ENCODE data around the gene RXRA. TPM values are rescaled to one million over a fixed set of nuclear protein-coding genes. Genes with fewer than 3 reads are reported as not detected.

The RXRA gene
- total RNA-seq, 2 experiments from 2014 or later = 1.2 to 1.4 TPM

DNA sequence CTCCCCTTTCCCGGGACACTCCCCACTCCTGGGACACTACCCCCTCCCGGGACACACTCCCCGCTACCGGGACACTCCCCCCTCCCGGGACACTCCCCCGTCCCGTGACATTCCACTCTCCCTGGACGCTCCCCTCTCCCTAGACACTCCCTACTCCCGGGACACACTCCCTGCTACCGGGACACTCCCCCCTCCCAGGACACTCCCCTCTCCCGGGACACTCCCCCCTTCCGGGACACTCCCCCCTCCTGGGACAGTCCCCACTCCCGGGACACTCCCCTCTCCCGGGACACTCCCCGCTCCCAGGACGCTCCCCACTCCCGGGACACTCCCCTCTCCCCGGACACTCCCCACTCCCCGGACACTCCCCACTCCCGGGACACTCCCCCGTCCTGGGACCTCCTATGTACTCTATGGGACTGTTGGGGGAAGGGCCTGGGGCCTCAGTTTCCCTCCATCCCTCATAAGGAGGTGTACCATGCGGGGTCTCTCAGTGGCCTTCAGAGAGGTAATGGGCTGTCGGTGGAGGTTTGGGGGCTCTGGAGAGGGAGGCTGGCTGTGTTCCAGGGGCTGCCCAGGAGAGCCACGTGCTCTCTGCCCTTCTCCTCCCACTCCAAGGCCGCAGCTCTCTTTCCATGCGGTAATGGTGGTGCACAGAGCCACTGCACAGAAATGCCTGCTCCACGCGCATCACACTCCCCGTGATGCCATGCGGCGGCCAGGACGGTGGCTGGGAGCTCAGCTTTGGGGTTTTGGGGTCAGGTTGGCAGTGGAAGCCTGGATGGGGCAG lies 96.2 kb downstream of the RXRA start:
- no peaks in the 10 kb centered on the region for H3K9me3 Mint-ChIP-seq
- ChIA-PET POLR2A (no interaction called here), CTCF (interaction anchor here (2.1 kb wide), 1 partner anchor 21 kb away, joined by 5 read pairs; no protein-coding TSS in a partner anchor)
- H3K27ac Mint-ChIP-seq = no peak overlapping the region
- no peaks in the 10 kb centered on the region for H3K27me3 Mint-ChIP-seq
- no peaks in the 10 kb centered on the region for H3K4me1 Mint-ChIP-seq
- no peak for DNase-seq
- no peak overlapping the region for H3K4me3 Mint-ChIP-seq
- no peaks in the 10 kb centered on the region for H3K36me3 Mint-ChIP-seq (ENCODE audit: low read depth)

- Mint-ChIP-seq H3K27me3 (no peaks in the 10 kb centered on the region), H3K4me1 (no peaks in the 10 kb centered on the region), H3K4me3 (no peak overlapping the region), H3K27ac (no peak overlapping the region), H3K36me3 (ENCODE audit: low read depth) (no peaks in the 10 kb centered on the region), H3K9me3 (no peaks in the 10 kb centered on the region)
- POLR2A ChIA-PET = no interaction called here
- CTCF ChIA-PET = interaction anchor here (2.1 kb wide), 1 partner anchor 20 kb away, joined by 5 read pairs; no protein-coding TSS in a partner anchor
- no peak for DNase-seq
These were observed 96.9 kb downstream of the RXRA start for GRCh38 chr9:134423166-134423565.

- Mint-ChIP-seq H3K4me1 (no peaks in the 10 kb centered on the region), H3K27ac (no peak overlapping the region), H3K9me3 (no peaks in the 10 kb centered on the region), H3K36me3 (ENCODE audit: low read depth) (no peaks in the 10 kb centered on the region), H3K27me3 (no peaks in the 10 kb centered on the region), H3K4me3 (no peak overlapping the region)
- POLR2A ChIA-PET = no interaction called here
- CTCF ChIA-PET = interaction anchor here (2.1 kb wide), 1 partner anchor 19 kb away, joined by 5 read pairs; no protein-coding TSS in a partner anchor
- DNase-seq = no peak
These were observed 97.5 kb downstream of the RXRA start for GRCh38 chr9:134423749-134424148.

DNA sequence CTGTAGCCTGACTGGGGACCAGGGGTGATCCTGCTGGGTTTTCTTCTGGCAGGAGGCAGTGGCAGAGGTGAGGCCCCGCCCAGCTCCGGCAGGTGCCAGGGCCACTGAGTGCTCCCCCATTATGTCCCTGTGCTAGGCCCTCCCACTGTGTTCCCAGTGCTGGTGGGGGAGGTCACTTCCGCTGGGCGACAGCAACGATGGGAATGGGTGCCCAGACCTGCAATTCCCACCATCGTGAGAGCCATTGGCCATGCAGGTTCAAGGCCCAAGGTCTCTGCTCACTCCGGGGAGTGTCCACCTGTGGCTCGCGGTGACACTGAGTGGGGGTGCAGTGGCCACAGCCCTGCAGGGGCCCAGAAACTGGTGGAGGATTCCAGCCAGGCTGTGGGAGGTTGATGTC lies 98.6 kb downstream of the RXRA start:
- CTCF ChIA-PET = no interaction called here
- Mint-ChIP-seq H3K4me3 (no peak overlapping the region), H3K9me3 (no peaks in the 10 kb centered on the region), H3K36me3 (ENCODE audit: low read depth) (no peaks in the 10 kb centered on the region), H3K27me3 (no peaks in the 10 kb centered on the region), H3K4me1 (no peaks in the 10 kb centered on the region), H3K27ac (no peak overlapping the region)
- no peak for DNase-seq
- POLR2A ChIA-PET = no interaction called here

DNA sequence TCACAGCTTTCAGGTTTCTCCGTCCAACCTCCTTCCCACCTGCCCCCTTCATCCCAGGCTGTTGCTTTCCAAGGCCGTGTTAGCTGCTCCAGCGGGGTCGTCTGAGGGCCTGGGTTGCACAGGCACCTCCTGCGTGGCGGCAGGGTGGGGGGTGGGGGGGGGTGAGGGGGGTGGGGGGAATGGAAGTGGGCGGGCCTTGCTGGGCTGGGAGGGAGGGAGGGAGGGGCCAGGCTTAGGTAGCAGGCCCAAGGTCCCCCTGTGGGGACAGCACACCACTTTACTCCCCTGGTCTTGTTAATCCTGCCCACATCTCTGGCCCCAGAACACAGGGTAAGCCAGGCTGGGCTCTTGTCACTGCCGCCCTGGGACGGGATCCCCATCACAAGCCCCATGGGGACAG lies 99.1 kb downstream of the RXRA start:
- no peaks in the 10 kb centered on the region for H3K27me3 Mint-ChIP-seq
- H3K4me1 Mint-ChIP-seq = no peaks in the 10 kb centered on the region
- CTCF ChIA-PET = no interaction called here
- POLR2A ChIA-PET = no interaction called here
- DNase-seq = no peak
- no peak overlapping the region for H3K27ac Mint-ChIP-seq
- no peaks in the 10 kb centered on the region for H3K9me3 Mint-ChIP-seq
- H3K36me3 Mint-ChIP-seq (ENCODE audit: low read depth) = no peaks in the 10 kb centered on the region
- H3K4me3 Mint-ChIP-seq = no peak overlapping the region

DNA sequence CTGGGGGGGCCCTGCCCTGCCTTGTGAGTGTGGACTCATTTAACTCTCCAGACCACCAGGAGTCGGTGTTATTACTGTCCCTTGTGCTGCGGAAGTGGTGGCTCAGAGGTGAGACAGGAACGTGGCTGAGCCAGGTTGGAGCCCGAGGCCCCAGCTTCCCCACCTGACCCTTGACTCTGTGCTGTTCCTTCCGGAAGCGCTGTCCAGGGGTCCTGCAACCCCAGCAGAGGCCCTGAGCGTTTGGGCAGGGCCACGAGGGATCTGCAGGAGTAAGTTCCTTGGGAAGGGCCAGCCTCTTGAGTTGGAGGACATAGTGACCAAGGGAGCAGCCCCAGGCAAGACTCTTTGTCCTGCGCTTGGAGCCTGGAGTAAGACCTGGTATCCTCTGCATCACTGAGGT lies 99.6 kb downstream of the RXRA start:
- ChIA-PET POLR2A (no interaction called here), CTCF (no interaction called here)
- Mint-ChIP-seq H3K9me3 (no peaks in the 10 kb centered on the region), H3K4me3 (no peak overlapping the region), H3K27me3 (no peaks in the 10 kb centered on the region), H3K27ac (no peak overlapping the region), H3K4me1 (no peaks in the 10 kb centered on the region), H3K36me3 (ENCODE audit: low read depth) (no peaks in the 10 kb centered on the region)
- DNase-seq = no peak

DNA sequence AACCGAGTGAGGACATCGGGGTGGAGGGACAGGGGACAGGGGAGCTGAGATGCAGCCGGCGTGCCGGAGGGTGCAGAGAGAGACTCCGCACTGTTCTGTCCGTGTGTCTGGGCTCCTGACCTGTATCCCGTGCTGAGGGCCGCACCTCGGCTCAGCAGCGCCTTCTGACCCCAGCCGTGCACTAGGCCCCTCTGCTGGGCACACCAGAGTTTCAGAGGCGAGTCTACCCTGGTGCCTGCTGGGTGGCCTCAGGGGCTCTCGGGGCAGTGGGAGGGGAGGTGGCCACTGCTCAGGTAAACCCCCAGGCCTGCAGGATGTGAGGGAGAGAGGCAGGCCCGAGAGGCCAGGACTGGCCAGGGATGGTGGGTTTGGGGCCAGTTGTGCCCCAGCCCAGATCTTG lies 100.2 kb downstream of the RXRA start:
- Mint-ChIP-seq H3K27me3 (no peaks in the 10 kb centered on the region), H3K27ac (no peak overlapping the region), H3K4me1 (no peaks in the 10 kb centered on the region), H3K9me3 (no peaks in the 10 kb centered on the region), H3K4me3 (no peak overlapping the region), H3K36me3 (ENCODE audit: low read depth) (no peaks in the 10 kb centered on the region)
- ChIA-PET CTCF (no interaction called here), POLR2A (no interaction called here)
- DNase-seq = no peak

GRCh38 chr9:134427153-134427782 lies 101.0 kb downstream of the RXRA start:
- H3K36me3 Mint-ChIP-seq (ENCODE audit: low read depth) = no peaks in the 10 kb centered on the region
- CTCF ChIA-PET = no interaction called here
- H3K4me3 Mint-ChIP-seq = no peak overlapping the region

DNA sequence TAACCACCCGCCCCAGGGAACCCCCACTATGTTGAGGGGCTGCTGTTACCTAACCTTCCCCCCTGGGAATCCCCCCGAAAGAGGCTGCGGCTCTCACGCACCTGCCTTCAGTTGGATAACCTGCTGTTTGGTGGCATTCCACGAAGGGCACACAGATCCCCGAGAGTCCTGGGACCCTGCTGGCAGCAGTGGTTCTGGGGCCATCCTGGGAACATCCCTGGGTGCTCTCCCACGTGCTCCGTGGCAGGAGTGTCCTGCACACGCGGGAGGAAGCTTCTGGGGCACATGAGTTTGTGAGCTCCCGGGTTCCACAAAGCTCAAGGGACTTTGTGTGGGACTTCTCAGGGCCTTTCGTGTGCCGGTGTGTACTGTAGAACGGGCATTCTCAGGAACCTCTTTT lies 102.3 kb downstream of the RXRA start:
- Mint-ChIP-seq H3K27me3 (no peaks in the 10 kb centered on the region), H3K27ac (no peak overlapping the region), H3K36me3 (ENCODE audit: low read depth) (no peaks in the 10 kb centered on the region), H3K9me3 (no peaks in the 10 kb centered on the region), H3K4me1 (no peaks in the 10 kb centered on the region), H3K4me3 (no peak overlapping the region)
- POLR2A ChIA-PET = no interaction called here
- no peak for DNase-seq
- CTCF ChIA-PET = no interaction called here

More at GRCh38 chr9:134427153-134427782, 101.0 kb downstream of the RXRA start:
- no peaks in the 10 kb centered on the region for H3K27me3 Mint-ChIP-seq
- H3K4me1 Mint-ChIP-seq = no peaks in the 10 kb centered on the region
- no peak overlapping the region for H3K27ac Mint-ChIP-seq
- no peaks in the 10 kb centered on the region for H3K9me3 Mint-ChIP-seq
- POLR2A ChIA-PET = no interaction called here
- no peak for DNase-seq

DNA sequence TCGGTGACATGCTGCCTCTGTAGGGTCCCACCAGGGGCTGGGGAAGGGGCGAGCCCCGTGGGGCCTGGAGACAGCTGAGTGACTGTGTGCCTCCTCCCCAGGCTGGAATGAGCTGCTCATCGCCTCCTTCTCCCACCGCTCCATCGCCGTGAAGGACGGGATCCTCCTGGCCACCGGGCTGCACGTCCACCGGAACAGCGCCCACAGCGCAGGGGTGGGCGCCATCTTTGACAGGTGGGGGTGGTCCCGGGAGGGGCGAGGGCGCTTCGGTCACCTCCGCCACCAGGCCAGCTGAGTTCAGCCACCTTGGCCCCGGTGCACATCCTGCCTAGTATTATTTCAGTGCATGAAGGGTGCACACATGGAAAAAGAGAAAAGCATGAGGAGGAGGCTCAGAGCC lies 102.8 kb downstream of the RXRA start:
- DNase-seq = no peak
- H3K36me3 Mint-ChIP-seq (ENCODE audit: low read depth) = no peaks in the 10 kb centered on the region
- H3K9me3 Mint-ChIP-seq = no peaks in the 10 kb centered on the region
- no peaks in the 10 kb centered on the region for H3K4me1 Mint-ChIP-seq
- no peak overlapping the region for H3K4me3 Mint-ChIP-seq
- CTCF ChIA-PET = no interaction called here
- POLR2A ChIA-PET = no interaction called here
- no peaks in the 10 kb centered on the region for H3K27me3 Mint-ChIP-seq
- H3K27ac Mint-ChIP-seq = no peak overlapping the region

DNA sequence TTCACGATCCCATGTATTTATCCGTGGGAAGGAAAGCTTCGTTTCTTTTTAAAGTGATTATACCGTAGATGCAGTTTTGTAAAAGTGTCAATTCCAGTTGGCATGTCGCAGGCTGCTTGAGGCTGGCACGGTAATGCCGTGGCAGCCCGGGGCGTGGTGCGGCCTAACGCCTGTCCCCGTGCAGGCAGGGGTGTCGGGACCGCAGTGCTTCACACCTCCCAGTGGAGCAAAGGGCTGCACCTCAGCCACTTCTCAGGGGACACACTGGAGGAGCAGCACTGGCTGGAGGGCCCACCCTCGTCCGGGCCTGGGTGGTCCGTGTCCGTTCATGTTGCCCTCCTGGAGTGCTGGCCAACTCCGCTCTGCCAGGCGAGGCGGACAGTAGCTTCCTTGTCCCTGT lies 103.2 kb downstream of the RXRA start:
- DNase-seq = no peak
- no peaks in the 10 kb centered on the region for H3K9me3 Mint-ChIP-seq
- H3K27ac Mint-ChIP-seq = no peak overlapping the region
- H3K27me3 Mint-ChIP-seq = no peaks in the 10 kb centered on the region
- ChIA-PET CTCF (no interaction called here), POLR2A (no interaction called here)
- H3K4me3 Mint-ChIP-seq = no peak overlapping the region
- H3K36me3 Mint-ChIP-seq (ENCODE audit: low read depth) = no peaks in the 10 kb centered on the region
- no peaks in the 10 kb centered on the region for H3K4me1 Mint-ChIP-seq

DNA sequence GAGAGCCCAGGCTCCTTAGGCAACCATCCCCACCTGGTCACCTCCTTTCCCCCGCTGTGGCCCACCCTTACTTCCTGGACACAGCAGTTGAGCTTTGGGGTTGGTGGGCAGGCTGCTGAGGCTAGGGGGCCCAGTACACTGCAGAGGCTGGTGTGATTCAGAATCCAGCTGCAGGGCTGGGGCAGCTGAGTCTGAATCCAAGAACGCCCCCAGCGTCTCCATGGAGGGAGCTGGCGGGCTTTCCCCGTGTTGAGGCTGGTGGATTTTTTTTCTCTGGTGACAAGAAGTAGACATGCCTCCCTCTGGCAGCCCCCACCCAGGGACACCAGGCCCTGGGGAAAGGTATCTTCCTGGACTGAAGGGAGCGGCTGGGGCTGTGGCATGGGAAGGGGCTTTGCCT lies 104.8 kb downstream of the RXRA start:
- no peaks in the 10 kb centered on the region for H3K36me3 Mint-ChIP-seq (ENCODE audit: low read depth)

DNA sequence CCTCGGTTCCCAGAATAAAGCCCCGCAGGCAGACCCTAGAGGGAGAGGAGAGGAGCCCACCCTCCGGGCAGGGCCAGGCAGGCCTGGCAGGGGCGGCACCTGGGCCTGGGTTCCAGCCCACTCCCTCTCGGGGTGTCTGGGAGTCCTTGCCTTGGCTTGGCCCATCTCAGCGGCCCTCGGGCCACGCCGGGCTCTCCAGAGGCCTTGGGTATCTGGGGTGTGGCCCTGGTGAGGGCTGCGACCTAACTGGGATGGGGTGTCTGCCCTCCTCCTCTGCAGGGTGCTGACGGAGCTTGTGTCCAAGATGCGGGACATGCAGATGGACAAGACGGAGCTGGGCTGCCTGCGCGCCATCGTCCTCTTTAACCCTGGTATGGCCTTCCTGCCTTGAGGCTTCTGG lies 105.4 kb downstream of the RXRA start:
- CTCF ChIA-PET = interaction anchor here (3.5 kb wide), 1 partner anchor 11 kb away, joined by 16 read pairs; no protein-coding TSS in a partner anchor
- no peak for DNase-seq
- POLR2A ChIA-PET = no interaction called here
- H3K4me1 Mint-ChIP-seq = no peaks in the 10 kb centered on the region
- H3K9me3 Mint-ChIP-seq = no peaks in the 10 kb centered on the region
- H3K27ac Mint-ChIP-seq = no peak overlapping the region
- no peaks in the 10 kb centered on the region for H3K27me3 Mint-ChIP-seq
- no peaks in the 10 kb centered on the region for H3K36me3 Mint-ChIP-seq (ENCODE audit: low read depth)
- H3K4me3 Mint-ChIP-seq = no peak overlapping the region

More for the DNA sequence above, 104.8 kb downstream of the RXRA start:
- Mint-ChIP-seq H3K4me3 (no peak overlapping the region), H3K9me3 (no peaks in the 10 kb centered on the region), H3K4me1 (no peaks in the 10 kb centered on the region), H3K27me3 (no peaks in the 10 kb centered on the region), H3K27ac (no peak overlapping the region)
- POLR2A ChIA-PET = no interaction called here
- no peak for DNase-seq
- CTCF ChIA-PET = interaction anchor here (3.5 kb wide), 1 partner anchor 11 kb away, joined by 16 read pairs; no protein-coding TSS in a partner anchor

- ChIA-PET POLR2A (no interaction called here), CTCF (interaction anchor here (1.2 to 3.5 kb wide), 2 partner anchors 10 to 74 kb away, joined by 3 to 16 read pairs; no protein-coding TSS in a partner anchor)
- H3K27me3 Mint-ChIP-seq = no peaks in the 10 kb centered on the region
- no peak overlapping the region for H3K27ac Mint-ChIP-seq
- no peaks in the 10 kb centered on the region for H3K4me1 Mint-ChIP-seq
- DNase-seq = no peak
- H3K4me3 Mint-ChIP-seq = no peak overlapping the region
- H3K36me3 Mint-ChIP-seq (ENCODE audit: low read depth) = no peaks in the 10 kb centered on the region
- H3K9me3 Mint-ChIP-seq = no peaks in the 10 kb centered on the region
These were observed 106.2 kb downstream of the RXRA start for GRCh38 chr9:134432471-134432870.
